GM19463 (cell line): ENCODE results near the gene ISG15.
"Not testable (repeated sequence)": the region's sequence is repeated elsewhere in the genome, so short reads cannot be mapped to it uniquely, and the experiment has no call there.

Experiments
- ATAC-seq: cut with Tn5 transposase; IDR thresholded peaks from one replicate; pipeline ENCODE4 v1.9.1; 2021; ENCODE audit warnings: mild to moderate bottlenecking, moderate library complexity; ENCODE audit not compliant: unreplicated experiment

Gene ISG15

DNA sequence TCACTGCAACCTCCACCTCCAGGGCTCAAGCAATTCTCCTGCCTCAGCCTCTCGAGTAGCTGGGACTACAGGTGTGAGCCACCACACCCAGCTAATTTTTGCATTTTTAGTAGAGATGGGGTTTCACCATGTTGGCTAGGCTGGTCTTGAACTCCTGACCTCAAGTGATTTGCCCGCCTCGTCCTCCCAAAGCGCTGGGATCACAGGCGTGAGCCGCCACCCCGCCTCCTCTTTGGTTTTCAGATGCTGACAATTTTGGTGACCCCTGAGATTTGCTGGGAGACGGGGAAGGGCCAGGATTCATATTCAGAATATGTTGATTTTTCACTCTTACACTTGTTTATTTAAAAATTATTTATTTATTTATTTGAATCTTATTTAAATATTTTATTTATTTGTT lies 3.2 kb upstream of the ISG15 start:
- ATAC-seq, result not testable (repeated sequence)

DNA sequence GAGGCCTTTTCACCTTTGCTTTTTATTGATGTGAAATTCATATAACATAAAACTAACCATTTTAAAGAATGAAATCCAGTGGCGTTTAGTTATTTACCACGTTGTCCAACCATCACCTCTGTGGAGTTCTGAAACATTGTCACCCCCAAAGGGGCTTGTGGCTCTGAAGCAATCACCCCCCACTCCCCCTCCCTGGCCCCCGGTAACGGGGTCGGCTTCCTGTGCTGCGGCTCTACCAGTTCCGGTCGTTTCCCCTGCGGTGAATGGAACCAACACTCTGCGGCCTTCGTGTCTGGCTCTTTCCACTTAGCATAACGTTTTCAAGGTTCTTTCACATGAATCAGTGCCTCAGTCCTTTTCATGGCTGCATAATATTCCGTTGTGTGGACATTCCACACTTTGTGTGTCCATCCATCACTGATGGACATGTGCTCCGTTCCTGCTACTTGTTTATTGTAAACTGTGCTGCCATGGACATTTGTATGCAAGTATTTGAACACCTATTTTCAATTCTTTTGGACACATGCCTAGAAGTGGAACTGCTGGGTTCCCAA lies 1.8 kb upstream of the ISG15 start:
- ATAC-seq, result no peak

DNA sequence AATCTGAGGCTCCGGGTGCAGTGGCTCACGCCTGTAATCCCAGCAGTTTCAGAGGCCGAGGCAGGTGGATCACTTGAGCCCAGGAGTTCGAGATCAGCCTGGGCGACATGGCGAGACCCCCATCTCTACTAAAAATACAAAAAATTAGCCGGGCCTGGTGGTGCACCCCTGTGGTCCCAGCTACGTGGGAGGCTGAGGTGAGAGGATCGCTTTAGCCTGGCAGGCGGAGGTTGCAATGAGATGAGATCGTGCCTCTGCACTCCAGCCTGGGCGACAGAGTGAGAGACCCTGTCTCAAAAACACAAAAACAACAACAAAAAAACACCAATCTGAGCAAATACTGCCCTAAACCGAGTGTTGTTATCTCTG lies 577 bp upstream of the ISG15 start:
- not testable (repeated sequence) for ATAC-seq

DNA sequence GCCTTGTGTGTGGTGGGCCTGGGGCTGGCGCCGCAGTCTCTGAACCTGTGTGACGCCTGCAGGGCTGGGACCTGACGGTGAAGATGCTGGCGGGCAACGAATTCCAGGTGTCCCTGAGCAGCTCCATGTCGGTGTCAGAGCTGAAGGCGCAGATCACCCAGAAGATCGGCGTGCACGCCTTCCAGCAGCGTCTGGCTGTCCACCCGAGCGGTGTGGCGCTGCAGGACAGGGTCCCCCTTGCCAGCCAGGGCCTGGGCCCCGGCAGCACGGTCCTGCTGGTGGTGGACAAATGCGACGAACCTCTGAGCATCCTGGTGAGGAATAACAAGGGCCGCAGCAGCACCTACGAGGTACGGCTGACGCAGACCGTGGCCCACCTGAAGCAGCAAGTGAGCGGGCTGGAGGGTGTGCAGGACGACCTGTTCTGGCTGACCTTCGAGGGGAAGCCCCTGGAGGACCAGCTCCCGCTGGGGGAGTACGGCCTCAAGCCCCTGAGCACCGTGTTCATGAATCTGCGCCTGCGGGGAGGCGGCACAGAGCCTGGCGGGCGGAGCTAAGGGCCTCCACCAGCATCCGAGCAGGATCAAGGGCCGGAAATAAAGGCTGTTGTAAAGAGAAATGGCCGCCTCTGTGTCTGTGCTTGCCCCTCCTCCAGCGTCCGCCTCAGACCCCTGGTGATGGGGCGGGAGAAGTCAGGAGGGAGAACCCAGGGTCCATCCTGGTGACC lies 788 bp downstream of the ISG15 start:
- no peak for ATAC-seq

DNA sequence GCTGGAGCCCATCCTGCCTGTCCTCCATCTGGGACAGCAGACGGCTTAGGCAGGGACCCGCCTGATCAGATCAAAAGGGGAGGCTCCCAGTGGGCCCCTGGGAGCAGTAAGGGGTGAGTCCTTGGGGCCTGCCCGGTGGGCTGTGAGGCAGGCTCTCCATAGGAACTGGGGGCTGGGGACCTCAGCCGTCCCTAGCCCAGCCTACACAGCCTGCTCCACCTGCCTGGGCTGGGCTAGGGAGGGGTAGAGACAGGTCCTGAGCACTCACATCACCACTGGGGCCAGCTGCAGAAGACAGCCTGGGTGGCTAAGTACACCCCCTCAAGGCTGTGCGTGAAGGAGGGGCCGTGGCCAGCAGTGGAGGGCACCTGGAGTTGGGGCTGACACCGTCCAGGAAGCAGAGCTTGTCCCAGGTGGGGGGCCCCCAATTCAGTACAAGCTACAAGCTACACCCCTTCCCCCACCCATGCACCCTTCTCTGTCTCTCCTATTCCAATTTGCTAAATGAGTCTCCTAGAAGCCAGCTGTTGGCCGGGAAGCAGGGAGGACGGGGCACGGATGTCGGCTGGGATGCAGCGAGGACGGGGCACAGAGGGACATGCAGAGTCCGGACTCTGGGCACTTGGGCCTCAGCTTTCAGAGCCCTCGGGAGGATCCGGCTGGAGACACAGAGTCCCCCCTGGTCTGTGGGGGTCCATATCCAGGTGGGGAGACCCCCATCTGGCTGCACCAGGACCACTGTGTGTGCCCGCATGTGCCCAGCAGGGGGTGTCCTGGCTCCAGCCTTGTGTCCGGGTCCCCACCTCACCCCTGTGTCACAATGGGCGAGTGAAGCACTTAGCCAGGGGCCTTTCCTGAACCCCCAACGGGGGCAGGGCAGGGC lies 1.7 kb downstream of the ISG15 start:
- ATAC-seq, result no peak

DNA sequence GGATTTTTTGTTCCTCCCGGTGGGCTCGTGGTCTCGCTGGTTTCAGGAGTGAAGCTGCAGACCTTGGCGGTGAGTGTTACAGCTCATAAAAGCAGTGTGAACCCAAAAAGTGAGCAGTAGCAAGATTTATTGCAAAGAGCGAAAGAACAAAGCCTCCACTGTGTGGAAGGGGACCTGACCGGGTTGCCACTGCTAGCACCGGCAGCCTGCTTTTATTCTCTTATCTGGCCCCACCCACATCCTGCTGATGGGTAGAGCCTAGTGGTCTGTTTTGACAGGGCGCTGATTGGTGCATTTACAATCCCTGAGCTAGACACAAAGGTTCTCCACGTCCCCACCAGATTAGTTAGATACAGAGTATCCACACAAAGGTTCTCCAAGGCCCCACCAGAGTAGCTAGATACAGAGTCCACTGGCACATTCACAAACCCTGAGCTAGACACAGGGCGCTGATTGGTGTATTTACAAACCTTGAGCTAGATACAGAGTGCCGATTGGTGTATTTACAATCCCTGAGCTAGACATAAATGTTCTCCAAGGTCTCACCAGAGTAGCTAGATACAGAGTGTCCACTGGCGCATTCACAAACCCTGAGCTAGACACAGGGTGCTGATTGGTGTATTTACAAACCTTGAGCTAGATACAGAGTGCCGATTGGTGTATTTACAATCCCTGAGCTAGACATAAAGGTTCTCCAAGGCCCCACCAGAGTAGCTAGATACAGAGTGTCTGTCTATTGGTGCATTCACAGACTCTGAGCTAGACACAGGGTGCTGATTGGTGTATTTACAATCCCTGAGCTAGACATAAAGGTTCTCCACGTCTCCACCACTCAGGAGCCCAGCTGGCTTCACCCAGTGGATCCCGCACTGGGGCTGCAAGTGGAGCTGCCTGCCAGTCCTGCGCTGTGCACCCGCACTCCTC lies 4.4 kb downstream of the ISG15 start:
- not testable (repeated sequence) for ATAC-seq

DNA sequence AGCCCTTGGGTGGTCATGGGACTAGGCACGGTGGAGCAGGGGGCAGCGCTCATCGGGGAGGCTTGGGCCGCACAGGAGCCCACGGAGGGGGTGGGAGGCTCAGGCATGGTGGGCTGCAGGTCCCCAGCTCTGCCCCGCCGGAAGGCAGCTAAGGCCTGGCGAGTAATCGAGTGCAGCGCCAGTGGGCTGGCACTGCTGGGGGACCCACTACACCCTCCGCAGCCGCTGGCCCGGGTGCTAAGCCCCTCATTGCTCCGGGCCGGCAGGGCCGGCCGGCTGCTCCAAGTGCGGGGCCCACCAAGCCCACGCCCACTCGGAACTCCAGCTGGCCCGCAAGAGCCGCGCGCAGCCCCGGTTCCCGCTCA lies 5.0 kb downstream of the ISG15 start:
- ATAC-seq, result not testable (repeated sequence)

DNA sequence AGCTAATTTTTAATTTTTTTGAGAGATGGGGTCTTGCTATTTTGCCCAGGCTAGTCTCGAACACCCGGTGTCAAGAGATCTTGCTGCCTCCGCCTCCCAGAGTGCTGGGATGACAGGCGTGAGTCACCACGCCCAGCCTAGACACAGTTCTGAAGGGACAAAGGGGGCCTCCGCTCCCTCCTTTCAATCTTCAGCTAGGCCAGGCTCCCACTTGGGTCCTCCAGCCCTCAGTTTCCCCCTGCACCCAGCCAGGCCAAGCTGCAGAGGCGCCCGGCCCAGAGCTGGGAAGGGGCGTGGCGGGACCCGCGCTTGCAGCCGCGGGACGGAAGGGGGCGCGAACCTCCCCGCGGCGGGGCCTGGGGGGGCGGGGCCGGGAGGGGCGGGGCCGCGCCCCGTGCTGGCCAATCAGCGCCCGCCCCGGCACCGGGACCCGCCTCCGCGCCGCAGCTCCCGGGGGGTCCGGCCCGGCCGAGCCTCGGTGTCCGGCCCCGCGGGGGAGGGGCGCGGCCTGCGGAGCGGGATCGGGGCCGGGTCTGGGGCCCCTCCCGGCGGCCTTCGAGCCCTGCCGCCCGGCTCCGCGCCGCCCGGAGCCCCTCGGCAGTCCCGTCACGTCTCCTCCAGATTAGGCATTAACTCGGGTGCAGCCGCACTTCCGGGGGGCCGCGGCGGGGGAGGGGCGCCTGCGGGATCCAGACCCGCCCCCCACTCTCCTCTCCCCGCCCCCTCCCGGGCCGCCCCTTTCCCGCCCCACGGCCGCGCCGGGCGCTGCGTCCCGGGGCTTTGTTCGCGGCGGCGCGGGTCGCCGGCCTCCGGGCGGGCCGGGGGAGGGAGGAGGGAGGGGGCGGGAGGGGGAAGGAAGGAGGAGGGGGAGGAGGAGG lies 6.1 kb downstream of the ISG15 start:
- peak; percentile 68 for ATAC-seq

DNA sequence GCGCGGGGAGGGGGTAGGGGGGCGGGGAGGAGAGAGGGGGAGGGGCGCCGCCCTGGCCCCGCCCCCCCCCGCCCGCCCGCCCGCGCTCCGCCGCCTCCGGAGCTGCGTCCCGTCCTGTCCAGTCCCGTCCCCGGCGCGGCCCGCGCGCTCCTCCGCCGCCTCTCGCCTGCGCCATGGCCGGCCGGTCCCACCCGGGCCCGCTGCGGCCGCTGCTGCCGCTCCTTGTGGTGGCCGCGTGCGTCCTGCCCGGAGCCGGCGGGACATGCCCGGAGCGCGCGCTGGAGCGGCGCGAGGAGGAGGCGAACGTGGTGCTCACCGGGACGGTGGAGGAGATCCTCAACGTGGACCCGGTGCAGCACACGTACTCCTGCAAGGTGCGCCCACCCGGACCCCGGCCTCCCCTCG lies 6.7 kb downstream of the ISG15 start, which contains the start of gene AGRN:
Gene AGRN, plus strand, starts transcription at position 121 of the 405 bp plus-strand sequence. Its CDS starts 53 bp downstream, at position 174.
- peak; percentile 27 for ATAC-seq

DNA sequence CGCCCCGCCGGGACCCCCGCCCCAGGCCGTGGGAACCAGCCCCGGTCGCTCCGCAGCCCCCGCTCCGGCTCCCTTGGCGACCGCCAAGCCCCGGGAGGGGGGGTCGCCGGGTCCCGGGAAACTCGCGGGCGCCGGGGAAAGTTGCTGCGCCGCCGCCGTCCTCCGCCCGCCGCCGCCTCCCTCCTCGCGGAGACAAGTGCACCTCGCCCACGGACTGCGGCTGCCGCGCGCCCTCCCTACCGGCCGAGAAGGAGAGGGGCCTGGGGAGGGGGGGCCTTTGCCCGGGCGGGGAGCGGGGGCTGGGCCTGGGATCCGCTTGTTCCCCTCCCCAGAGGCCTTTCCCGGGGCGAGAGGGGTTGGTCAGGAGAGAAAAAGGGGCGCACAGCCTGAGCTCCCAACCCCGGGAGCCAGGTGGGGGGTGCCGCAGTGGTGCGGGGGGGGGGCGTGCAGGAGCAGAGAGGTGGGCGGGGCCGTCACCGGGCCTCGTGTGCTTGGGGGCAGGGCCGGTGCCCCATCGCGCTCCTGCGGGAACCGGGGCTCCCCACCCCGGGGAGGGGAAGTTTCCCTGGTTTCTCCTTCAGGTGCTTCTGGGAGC lies 7.2 kb downstream of the ISG15 start:
- ATAC-seq, result peak; percentile 12

DNA sequence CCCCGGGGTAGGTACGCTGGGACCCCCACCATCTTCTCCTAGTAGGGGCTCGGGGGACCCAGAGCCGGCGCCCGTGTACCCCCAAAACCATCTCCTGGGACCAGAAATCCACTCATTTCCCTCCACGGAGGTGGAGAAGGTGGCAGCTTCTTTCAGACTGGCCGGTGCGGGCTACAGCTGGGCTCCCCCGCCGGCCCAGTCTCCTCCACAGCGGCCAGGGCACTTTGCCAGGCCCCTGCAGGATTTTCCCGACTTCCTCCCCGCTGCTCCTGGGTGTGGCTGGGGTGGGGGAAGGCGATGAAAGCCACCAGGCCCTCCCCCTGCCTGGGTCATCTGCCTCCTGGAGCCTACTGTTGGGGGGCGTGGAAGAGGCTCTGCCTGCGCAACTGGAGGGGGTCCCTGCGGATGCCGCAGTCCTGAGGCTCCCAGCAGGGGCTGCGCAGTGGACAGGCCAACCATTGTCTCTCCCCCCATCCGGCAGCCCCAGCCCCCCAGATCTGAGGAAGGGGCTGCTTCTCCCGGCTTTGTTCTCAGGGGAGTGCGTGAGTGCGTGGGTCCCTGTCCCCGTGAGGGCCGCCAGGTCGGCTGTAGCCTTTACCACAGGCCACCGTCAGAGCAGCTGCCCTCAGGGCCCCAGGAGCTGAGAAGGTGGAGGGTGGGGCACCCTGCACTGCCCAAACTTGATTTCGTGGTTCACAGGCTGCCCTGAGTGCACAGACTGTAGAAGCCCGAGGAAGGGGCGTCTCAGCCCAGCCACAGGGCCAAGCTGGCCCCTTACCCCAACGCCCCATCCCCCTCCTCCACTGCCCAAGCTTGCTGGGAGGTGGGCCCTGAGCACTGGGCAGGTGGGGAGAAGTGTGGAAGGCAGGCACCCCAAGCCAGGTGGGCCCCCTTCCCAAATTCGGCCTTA lies 8.0 kb downstream of the ISG15 start:
- no peak for ATAC-seq

DNA sequence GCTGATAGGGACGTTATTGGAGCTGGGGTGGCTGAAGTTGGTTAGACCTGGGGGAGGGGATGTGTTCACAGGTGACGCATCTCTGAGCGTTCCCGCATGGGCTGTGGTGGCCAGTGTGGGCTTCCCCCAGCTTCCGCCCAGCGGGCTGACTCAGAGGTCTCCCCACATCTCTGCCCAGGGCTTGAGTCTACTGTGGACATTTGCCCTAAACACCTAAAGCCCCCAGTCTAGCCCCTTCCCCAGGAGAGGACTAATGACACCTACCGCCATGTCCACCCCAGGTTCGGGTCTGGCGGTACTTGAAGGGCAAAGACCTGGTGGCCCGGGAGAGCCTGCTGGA lies 8.6 kb downstream of the ISG15 start:
- no peak for ATAC-seq

DNA sequence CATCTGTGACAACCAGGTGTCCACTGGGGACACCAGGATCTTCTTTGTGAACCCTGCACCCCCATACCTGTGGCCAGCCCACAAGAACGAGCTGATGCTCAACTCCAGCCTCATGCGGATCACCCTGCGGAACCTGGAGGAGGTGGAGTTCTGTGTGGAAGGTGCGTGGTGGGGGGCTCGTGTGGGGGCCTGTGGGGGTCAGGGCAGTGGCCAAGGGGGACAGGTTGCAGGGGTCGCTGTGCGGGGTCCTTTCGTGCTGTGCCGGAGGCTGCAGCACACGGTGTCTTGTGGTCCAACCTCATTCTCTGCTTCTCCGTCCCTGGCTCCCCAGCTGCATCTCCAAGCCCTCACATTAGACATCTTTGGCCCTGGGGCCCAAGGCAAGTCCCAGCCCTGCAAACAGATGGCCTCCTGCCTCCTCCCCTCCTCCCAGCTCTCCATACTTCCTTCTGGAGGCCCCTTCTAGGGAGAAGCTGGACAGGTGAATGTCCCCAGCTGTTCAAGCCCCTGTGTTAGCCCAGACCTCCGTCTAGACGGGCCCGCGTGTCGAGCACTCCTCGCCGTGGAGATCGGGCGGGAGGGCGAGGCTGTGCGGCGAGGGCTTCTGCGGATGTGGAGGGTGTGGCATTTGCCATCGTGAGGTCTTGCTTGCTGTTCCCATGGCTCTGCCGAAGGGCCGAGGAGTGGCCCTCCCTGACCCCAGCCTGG lies 9.2 kb downstream of the ISG15 start:
- no peak for ATAC-seq

DNA sequence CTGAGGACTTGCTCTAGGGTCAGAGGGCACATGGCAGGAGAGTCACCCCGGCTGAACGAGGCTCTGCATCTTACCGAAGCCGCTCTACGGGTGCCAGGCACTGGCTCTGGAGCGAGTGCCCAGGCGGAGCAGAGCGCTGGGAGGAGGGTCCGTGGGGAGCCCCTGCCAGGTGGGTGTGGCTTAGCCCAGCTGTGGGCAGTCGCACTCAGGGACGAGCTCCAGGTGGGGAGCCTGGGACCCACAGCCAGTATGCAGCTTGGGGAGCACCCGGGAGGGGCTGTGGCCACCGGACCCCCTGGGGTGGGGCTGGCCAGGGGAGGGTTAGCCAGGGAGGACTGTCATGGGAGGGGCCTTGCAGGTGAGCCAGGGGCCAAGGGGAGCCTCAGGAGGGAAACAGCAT lies 10.4 kb downstream of the ISG15 start:
- no peak for ATAC-seq

DNA sequence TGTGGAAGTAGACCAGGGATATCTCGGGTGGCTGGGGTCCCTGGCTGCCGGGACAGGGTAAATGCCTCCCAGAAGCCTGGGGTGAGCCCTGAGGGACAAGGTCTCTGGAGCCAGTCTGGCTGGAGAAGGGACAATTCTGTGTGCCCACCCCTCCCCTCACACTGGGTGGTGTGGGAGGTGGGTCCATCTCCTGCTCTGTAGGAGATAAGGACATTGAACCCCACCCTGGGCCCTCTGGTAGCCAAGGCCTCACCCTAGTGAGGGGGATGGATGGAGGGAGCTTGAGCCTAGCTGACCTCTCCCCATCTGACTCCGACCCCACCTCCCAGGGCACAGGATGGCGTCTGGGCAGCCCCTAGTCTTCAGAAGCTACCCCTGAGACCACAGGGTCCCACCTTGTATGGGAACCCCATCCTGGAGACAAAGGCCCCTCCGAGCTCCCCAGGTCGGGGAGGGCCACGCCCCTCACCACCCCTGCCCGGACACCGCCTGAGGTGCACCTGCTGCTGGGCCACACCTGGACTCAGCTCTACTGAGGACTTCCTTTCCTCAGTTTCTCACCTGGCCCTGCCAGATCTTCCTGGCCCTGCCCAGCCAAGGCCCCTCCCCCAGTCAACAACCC lies 11.0 kb downstream of the ISG15 start:
- ATAC-seq, result no peak

DNA sequence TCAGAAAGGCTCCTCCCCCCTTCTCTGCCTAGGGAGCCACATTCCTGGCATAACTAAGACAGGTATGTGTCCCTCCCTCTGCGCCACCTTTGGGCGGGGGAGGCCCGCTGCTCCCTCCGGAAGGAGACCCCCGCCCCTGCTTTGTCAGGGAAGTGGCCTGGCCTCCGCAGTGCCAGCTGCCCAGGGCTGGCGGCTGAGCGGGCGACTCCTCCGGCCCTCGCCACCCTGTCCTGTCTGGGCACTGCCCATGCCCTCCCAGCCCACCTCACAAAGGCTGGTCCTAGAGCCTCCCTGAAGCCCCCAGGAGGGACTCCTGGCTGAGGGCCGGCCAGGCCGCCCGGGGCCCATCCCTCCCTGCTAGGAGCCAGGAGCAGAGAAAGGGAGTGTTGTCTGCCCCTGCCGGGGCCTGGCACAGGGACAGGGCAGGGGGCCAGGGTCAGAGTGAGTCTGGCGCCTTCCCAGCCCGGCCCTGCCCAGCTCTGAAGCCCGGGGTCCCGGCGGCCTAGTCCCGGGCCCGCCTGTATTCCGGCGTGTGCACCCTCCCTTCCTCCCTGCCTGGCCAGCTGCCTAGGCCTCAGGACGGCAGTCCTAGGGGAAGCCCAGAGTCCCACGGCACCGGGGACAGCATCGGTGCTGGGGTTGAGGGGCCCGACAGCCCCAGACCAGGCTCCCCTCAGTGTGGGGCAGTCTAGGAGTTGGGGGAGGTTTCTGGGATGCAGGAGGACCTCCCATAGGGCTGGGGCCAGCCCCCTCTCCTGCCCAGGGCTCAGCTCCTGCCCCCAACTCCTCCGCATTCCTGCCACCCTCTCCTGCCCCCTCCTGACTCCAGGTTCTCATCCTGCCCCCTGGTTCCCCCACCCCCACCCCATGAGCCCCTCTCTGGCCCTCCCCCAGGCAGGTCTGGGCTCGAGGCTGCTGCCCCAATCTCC lies 11.7 kb downstream of the ISG15 start:
- no peak for ATAC-seq
